Karpas-422 (cell line): ENCODE data around the gene PPP2R3B. TPM values are rescaled to one million over a fixed set of nuclear protein-coding genes. Genes with fewer than 3 reads are reported as not detected.

Experiments used
- DNase-seq: peaks from one replicate; pipeline ENCODE4 v3.0.0-alpha.2; 2015
- H2AFZ ChIP-seq: fragments of 200-600 bp; sonication (generic); 2 replicates; pipeline ENCODE4 v1.6.1; 2014; ENCODE audit warnings: antibody characterized with exemption, low read length, mixed read lengths
- H3K27ac ChIP-seq: fragments of 200-600 bp; sonication (generic); 2 replicates; pipeline ENCODE4 v1.5.1; 2014; ENCODE audit warnings: mild to moderate bottlenecking, low read length, moderate library complexity
- H3K27me3 ChIP-seq: fragments of 200-600 bp; sonication (generic); 2 replicates; pipeline ENCODE4 v1.6.1; 2014; ENCODE audit warnings: low read length, mixed read lengths
- H3K36me3 ChIP-seq: fragments of 200-600 bp; sonication (generic); 2 replicates; pipeline ENCODE4 v1.6.1; 2014; ENCODE audit warnings: low read length, mixed read lengths; ENCODE audit not compliant: insufficient read depth
- H3K4me1 ChIP-seq: fragments of 200-600 bp; sonication (generic); 2 replicates; pipeline ENCODE4 v1.6.1; 2014; ENCODE audit warnings: mild to moderate bottlenecking, low read length, mixed read lengths
- H3K4me2 ChIP-seq: fragments of 200-600 bp; sonication (generic); 2 replicates; pipeline ENCODE4 v1.6.1; 2014; ENCODE audit warnings: low read length, low read depth, mild to moderate bottlenecking; ENCODE audit not compliant: poor library complexity, severe bottlenecking
- H3K4me3 ChIP-seq: fragments of 200-600 bp; sonication (generic); 2 replicates; pipeline ENCODE4 v1.5.1; 2014; ENCODE audit warnings: mild to moderate bottlenecking, antibody characterized with exemption, low read length, mixed read lengths
- H3K79me2 ChIP-seq: fragments of 200-600 bp; sonication (generic); 2 replicates; pipeline ENCODE4 v1.6.1; 2014; ENCODE audit warnings: mild to moderate bottlenecking, low read length, mixed read lengths
- H3K9ac ChIP-seq: fragments of 200-600 bp; sonication (generic); 2 replicates; pipeline ENCODE4 v1.6.0; 2014; ENCODE audit warnings: low read length
- H3K9me2 ChIP-seq: fragments of 200-600 bp; sonication (generic), shearing (Covaris generic); replicated peaks from 2 replicates; pipeline ENCODE4 v1.6.0; 2014; ENCODE audit warnings: mild to moderate bottlenecking, low read length, moderate library complexity; ENCODE audit not compliant: insufficient read depth
- H3K9me3 ChIP-seq: fragments of 300-700, 200-600 bp; sonication (generic); 2 replicates; pipeline ENCODE4 v1.6.1; 2014; ENCODE audit warnings: low read length, mixed read lengths
- H4K20me1 ChIP-seq: fragments of 200-600 bp; sonication (generic); 2 replicates; pipeline ENCODE4 v1.6.1; 2014; ENCODE audit warnings: mild to moderate bottlenecking, antibody characterized with exemption, low read length, low read depth; ENCODE audit not compliant: insufficient read depth
- total RNA-seq: library from RNA; depleted of rRNA; stranded (reverse); fragments of >200 nt; shearing (Covaris generic); gene quantifications from 2 replicates; pipeline ENCODE4 v1.2.3, GENCODE V29; 2014; ENCODE audit warnings: low replicate concordance

PPP2R3B gene
- total RNA-seq, 1 experiment from 2014 or later: 23.2 TPM

DNA sequence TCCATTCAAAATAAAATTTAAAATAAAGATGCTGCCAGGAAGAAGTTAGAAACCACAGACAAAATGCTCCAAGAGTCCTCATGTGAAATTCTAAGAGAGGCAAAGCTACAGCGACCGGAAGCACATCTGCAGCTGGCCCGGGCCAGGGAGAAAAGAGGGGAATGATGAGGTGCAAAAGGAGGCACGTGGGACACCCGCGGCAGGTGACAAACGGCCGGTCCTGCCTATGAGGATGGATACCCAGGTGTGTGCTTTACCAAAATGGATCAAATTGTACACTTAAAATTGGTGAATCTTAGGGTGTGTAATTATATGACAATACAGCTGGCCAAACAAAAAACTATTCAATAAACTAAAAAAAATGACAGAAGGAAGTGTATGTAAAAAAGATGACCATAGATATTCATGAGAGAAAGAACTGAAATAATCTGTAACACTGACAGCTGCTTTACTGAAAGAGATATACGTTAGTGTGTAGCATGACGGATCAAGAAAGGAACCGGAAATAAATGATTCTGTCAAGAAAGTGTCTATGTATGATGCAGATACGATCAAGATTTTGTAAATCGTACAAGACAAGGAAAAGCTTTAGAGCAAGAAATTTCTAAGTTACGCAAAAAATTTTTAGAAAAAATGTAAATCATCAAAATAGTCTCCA, 29.5 kb downstream of the PPP2R3B start:
- DNase-seq: no peak
- Histone ChIP-seq H3K36me3 (peaks cover 21% of the 10 kb centered on the region), H3K4me2 (no peak overlapping the region), H3K27me3 (no peaks in the 10 kb centered on the region), H2AFZ (no peak overlapping the region), H3K4me3 (no peak overlapping the region), H3K79me2 (peaks cover 58% of the 10 kb centered on the region), H3K9ac (no peak overlapping the region), H4K20me1 (no peaks in the 10 kb centered on the region), H3K9me3 (no peaks in the 10 kb centered on the region; the same call in 1 of the 2 replicates), H3K9me2 (no peaks in the 10 kb centered on the region), H3K4me1 (no peaks in the 10 kb centered on the region), H3K27ac (no peak overlapping the region)

DNA sequence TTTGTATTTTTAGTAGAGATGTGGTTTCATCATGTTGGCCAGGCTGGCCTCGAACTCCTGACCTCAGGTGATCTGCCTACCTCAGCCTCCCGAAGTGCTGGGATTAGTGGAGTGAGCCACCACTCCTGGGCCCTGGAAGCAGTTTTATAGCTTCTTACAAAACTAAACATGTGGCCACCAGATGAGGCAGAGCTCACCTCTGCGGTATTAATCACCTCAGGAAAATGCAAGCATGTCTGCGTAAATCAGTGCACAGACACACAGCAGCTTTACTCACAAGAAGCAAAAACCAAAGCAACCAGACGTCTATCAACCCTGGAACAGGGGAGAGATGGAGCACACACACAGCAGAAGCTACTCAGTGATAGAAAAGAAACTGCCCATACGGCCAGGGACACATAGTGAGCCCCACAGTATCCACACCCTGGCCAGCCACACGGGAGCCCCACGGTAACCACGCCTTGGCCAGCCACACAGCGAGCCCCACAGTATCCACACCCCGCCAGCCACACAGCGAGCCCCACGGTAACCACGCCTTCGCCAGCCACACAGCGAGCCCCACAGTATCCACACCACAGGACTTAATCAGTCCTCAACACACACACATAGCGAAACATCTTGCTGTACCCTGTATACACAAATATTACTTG, 30.2 kb downstream of the PPP2R3B start:
- no peak overlapping the region for H3K9ac ChIP-seq
- H4K20me1 ChIP-seq: no peaks in the 10 kb centered on the region
- H2AFZ ChIP-seq: no peak overlapping the region
- H3K9me2 ChIP-seq: no peaks in the 10 kb centered on the region
- H3K36me3 ChIP-seq: peaks cover 15% of the 10 kb centered on the region
- no peaks in the 10 kb centered on the region for H3K4me1 ChIP-seq
- no peak overlapping the region for H3K4me2 ChIP-seq
- peaks cover 64% of the 10 kb centered on the region for H3K79me2 ChIP-seq
- no peak overlapping the region for H3K27ac ChIP-seq
- no peaks in the 10 kb centered on the region; the same call in 1 of the 2 replicates for H3K9me3 ChIP-seq
- DNase-seq: no peak
- no peaks in the 10 kb centered on the region for H3K27me3 ChIP-seq
- no peak overlapping the region for H3K4me3 ChIP-seq

DNA sequence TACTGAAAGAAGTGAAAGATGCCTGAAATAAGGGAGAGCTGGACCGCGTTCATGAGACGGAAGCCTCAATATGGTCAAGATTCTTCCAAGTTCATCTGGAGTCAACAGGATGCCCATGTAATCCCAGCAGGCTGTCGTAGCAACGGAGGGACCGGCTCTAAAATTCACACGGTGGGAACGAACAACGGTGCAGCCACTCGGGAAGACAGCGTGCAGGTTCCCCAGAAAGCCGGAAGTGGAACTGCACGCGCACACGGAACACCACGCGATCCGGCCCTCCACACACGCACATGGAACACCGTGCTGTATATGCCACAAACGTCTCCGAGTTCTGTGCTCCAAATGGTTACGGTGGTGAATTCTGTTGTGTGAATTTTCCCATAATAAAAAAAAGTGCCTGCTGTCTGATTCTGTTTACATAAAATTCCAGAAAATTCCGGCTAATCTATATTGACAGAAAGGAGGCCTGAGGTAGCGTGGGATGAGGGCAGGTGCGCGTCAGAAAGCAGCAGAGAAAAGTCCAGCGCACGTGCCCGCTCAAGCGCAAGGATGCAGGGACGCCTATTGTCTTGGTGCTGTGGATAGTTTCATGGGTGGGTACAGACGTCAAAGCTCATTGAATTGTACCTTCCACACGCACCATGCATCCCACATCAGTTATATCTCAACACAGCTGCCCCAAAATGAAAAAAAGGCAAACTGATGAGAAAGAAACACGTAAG, 31.2 kb downstream of the PPP2R3B start:
- no peak overlapping the region for H3K27ac ChIP-seq
- H4K20me1 ChIP-seq: no peaks in the 10 kb centered on the region
- H2AFZ ChIP-seq: no peak overlapping the region
- H3K36me3 ChIP-seq: peaks cover 7% of the 10 kb centered on the region
- DNase-seq: no peak
- no peaks in the 10 kb centered on the region; the same call in 1 of the 2 replicates for H3K9me3 ChIP-seq
- H3K9me2 ChIP-seq: no peaks in the 10 kb centered on the region
- H3K4me3 ChIP-seq: no peak overlapping the region
- no peak overlapping the region for H3K4me2 ChIP-seq
- no peaks in the 10 kb centered on the region for H3K4me1 ChIP-seq
- H3K79me2 ChIP-seq: peaks cover 61% of the 10 kb centered on the region
- H3K27me3 ChIP-seq: no peaks in the 10 kb centered on the region
- no peak overlapping the region for H3K9ac ChIP-seq

DNA sequence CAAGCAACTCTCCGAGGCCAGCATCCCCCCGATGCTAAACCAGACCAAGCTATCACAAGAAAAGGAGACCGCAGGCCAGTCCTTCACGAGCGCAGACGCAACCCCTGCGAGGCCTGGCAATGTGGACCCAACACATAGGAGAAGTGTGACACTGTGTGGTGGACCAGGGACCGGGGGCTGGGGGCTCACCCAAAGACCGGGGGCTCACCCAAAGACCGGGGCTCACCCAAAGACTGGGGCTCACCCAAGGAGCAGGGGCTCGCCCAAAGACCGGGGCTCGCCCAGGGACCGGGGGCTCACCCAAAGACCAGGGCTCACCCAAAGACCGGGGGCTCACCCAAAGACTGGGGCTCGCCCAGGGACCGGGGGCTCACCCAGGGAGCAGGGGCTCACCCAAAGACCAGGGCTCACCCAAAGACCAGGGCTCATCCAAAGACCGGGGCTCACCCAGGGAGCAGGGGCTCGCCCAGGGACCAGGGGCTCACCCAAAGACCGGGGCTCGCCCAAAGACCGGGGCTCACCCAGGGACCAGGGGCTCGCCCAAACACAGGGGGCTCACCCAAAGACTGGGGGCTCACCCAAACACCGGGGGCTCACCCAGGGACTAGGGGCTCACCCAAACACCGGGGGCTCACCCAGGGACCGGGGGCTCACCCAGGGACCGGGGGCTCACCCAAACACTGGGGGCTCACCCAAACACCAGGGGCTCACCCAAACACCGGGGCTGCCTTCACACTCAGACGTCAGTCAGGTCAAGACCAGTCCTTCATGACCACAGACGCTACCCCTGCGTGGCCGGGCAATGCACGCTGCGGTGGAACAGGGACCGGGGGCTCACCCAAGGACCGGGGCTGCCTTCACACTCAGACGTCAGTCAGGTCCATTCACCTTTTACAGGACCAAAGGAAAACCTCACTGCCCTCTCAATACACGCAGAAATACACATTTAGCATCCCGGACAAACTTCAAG, 32.9 kb downstream of the PPP2R3B start:
- Histone ChIP-seq H3K79me2 (peaks cover 75% of the 10 kb centered on the region), H3K9me2 (no peaks in the 10 kb centered on the region), H4K20me1 (no peaks in the 10 kb centered on the region), H3K4me2 (no peak overlapping the region), H3K36me3 (peaks cover 2% of the 10 kb centered on the region; the same call in 1 of the 2 replicates), H3K4me1 (no peaks in the 10 kb centered on the region), H3K4me3 (no peak overlapping the region), H2AFZ (no peak overlapping the region), H3K27ac (no peak overlapping the region), H3K27me3 (no peaks in the 10 kb centered on the region), H3K9ac (no peak overlapping the region), H3K9me3 (no peaks in the 10 kb centered on the region)
- no peak for DNase-seq

DNA sequence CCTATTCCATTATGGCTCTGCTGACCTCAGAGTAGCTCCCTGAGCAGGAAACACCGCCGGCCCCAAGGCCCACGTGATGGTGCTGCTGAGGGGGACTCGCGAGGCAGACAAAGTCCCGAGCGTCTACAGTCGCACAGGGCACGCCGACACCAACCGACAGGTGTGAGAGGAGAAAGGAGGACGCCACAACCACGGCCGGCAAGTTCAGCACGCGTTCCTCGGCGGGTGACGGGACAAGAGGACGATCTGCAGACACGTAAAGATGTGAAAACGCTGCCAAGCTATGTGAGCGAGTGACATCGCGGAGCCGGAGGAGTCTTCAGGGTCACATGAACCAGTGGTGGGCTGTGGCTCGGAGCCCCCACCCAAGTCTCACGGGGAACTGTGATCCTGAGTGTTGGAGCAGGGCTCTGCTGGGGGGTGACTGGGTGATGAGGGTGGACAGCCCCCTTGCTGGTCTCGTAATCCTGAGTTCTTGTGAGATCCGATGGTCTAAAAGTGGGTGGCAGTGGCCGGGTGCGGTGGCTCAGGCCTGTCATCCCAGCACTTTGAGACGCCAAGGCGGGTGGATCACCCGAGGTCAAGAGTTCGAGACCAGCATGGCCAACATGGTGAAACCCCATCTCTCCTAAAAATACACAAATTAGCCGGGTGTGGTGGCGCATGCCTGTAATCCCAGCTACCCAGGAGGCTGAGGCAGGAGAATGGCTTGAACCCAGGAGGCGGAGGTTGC, 34.0 kb downstream of the PPP2R3B start:
- H3K4me2 ChIP-seq: no peak overlapping the region
- no peaks in the 10 kb centered on the region for H3K9me3 ChIP-seq
- H3K79me2 ChIP-seq: peaks cover 75% of the 10 kb centered on the region
- H2AFZ ChIP-seq: no peak overlapping the region
- no peak overlapping the region for H3K4me3 ChIP-seq
- no peak overlapping the region for H3K9ac ChIP-seq
- no peaks in the 10 kb centered on the region for H4K20me1 ChIP-seq
- H3K27me3 ChIP-seq: no peaks in the 10 kb centered on the region
- H3K9me2 ChIP-seq: no peaks in the 10 kb centered on the region
- H3K36me3 ChIP-seq: peaks cover 6% of the 10 kb centered on the region
- DNase-seq: no peak
- H3K27ac ChIP-seq: no peak overlapping the region
- H3K4me1 ChIP-seq: no peaks in the 10 kb centered on the region

DNA sequence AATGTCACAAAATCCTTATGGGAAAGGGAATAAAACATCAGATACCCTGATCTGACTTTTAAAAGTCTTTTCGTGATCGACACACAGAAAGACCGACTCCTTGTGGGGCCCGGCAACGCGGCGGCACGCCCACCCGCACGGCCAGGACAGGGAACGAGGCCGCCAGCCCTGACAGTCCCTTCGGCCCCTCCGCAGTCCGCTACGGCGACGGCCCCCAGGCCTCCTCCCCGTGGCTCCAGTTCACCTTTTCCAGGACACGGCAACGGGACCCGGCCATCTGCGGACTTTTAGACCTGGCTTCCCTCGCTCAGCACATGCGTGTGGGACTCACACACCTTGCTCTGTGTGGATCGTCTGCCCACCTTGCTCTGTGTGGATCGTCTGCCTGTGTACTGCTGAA, 34.5 kb downstream of the PPP2R3B start:
- H3K9ac ChIP-seq: no peak overlapping the region
- no peaks in the 10 kb centered on the region for H3K27me3 ChIP-seq
- no peak for DNase-seq
- H3K9me3 ChIP-seq: no peaks in the 10 kb centered on the region
- H3K9me2 ChIP-seq: no peaks in the 10 kb centered on the region
- no peak overlapping the region for H3K4me3 ChIP-seq
- no peaks in the 10 kb centered on the region for H4K20me1 ChIP-seq
- no peak overlapping the region for H3K4me2 ChIP-seq
- no peak overlapping the region for H3K27ac ChIP-seq
- H2AFZ ChIP-seq: no peak overlapping the region
- H3K79me2 ChIP-seq: peaks cover 72% of the 10 kb centered on the region
- H3K36me3 ChIP-seq: peaks cover 11% of the 10 kb centered on the region
- no peaks in the 10 kb centered on the region for H3K4me1 ChIP-seq

DNA sequence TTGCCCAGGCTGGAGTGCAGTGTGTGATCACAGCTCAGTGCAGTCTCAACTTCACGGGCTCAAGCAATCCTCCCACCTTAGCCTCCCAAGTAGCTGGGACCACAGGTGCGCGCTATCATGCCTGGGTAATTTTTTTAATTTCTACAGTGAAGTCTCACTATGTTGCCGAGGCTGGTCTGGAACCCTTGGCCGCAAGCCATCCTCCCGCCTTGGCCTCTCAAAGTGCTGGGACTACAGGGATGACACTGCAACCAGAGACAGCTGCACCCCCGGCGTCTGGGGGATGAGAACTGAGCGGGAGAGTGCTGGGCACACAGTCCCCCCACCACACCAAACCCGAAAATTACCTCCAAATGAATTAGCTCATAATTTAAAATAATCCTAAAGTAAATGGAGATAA, 35.0 kb downstream of the PPP2R3B start:
- H3K27ac ChIP-seq: no peak overlapping the region
- DNase-seq: no peak
- H3K27me3 ChIP-seq: no peaks in the 10 kb centered on the region
- no peak overlapping the region for H3K4me3 ChIP-seq
- peaks cover 15% of the 10 kb centered on the region for H3K36me3 ChIP-seq
- no peak overlapping the region for H3K9ac ChIP-seq
- H2AFZ ChIP-seq: no peak overlapping the region
- no peaks in the 10 kb centered on the region for H3K9me2 ChIP-seq
- H3K4me1 ChIP-seq: no peaks in the 10 kb centered on the region
- H3K79me2 ChIP-seq: peaks cover 67% of the 10 kb centered on the region
- H4K20me1 ChIP-seq: no peaks in the 10 kb centered on the region
- H3K9me3 ChIP-seq: no peaks in the 10 kb centered on the region
- no peak overlapping the region for H3K4me2 ChIP-seq
